Left cardiac atrium (tissue), 4 donors: ENCODE data around the gene ATP2A2. TPM values are rescaled to one million over a fixed set of nuclear protein-coding genes. Genes with fewer than 3 reads are reported as not detected.
"Not testable (repeated sequence)": the region's sequence is repeated elsewhere in the genome, so short reads cannot be mapped to it uniquely, and the experiment has no call there.

ENCODE experiments used
- ATAC-seq, 2 donors: fragments of 200-7000 bp; cut with Tn5 transposase; one replicate each; pipeline ENCODE4 v1.9.1; 2020; ENCODE audit warnings: mild to moderate bottlenecking in 2 of 2, moderate library complexity in 2 of 2
- DNase-seq: peaks from one replicate; pipeline ENCODE4 v3.0.0-alpha.2; 2020
- intact Hi-C, 2 donors: fragments of 100-400 bp; cut with DNase I; formaldehyde crosslinking; loops; one replicate each; pipeline versions ENCODE4 v1.14.1 to v1.15.1; 2022 to 2023
- total RNA-seq, 2 donors: library from RNA; stranded (reverse); fragmentation: NEBNext Ultra II Directional; extraction: Animal tissue kit (Norgen Biotek cat#: 25700); gene quantifications; one replicate each; pipeline ENCODE4 v1.2.1, GENCODE V29; 2021
- donor health status: DM: no; HTN: yes; CAD: no.
- donor health status: DM: no; HTN: yes; CAD: no; lungs with severe emphysema.
- donor health status: DM: yes; HTN: yes; CAD: no.
- donor health status: Dilated cardiomyopathy.

Gene ATP2A2
- total RNA-seq, 2 donors from 2014 or later = 2,696 to 3,455 TPM

GRCh38 chr12:110254971-110255540, 26.0 kb upstream of the ATP2A2 start:
- intact Hi-C loops = no loop called here
- ATAC-seq (no peak), DNase-seq (no peak)

GRCh38 chr12:110255890-110256456, 25.1 kb upstream of the ATP2A2 start:
- intact Hi-C loops, DNase-seq, ATAC-seq: not testable (repeated sequence)

GRCh38 chr12:110256780-110257431, 24.1 kb upstream of the ATP2A2 start:
- intact Hi-C loops = no loop called here
- ATAC-seq (peak; percentile 23 to 66), DNase-seq (no peak)

GRCh38 chr12:110258466-110258865, 22.6 kb upstream of the ATP2A2 start:
- intact Hi-C loops = no loop called here
- DNase-seq (no peak), ATAC-seq (no peak)

- ATAC-seq (no peak), DNase-seq (no peak)
- intact Hi-C loops = no loop called here
These were observed 18.3 kb upstream of the ATP2A2 start for GRCh38 chr12:110262442-110263388.

GRCh38 chr12:110266381-110266960, 14.6 kb upstream of the ATP2A2 start:
- ATAC-seq = no peak
- DNase-seq = no peak
- intact Hi-C loops = no loop called here

GRCh38 chr12:110266980-110267620, 13.9 kb upstream of the ATP2A2 start:
- DNase-seq = peak; percentile 64
- peak; percentile 48 to 62 for ATAC-seq
- intact Hi-C loops = no loop called here

- no peak for DNase-seq
- intact Hi-C loops = no loop called here
- peak; percentile 44 to 85 for ATAC-seq
These were observed 11.4 kb upstream of the ATP2A2 start for GRCh38 chr12:110269622-110270124.

GRCh38 chr12:110270125-110270962, 10.7 kb upstream of the ATP2A2 start:
- DNase-seq = peak; percentile 51
- peak; percentile 74 to 75 for ATAC-seq
- intact Hi-C loops = no loop called here

- ATAC-seq = no peak
- DNase-seq = no peak
- intact Hi-C loops = no loop called here
These were observed 10.0 kb upstream of the ATP2A2 start for GRCh38 chr12:110271015-110271414.

GRCh38 chr12:110277530-110278254, 3.4 kb upstream of the ATP2A2 start:
- ATAC-seq (no peak), DNase-seq (no peak)
- intact Hi-C loops = no loop called here

- intact Hi-C loops = no loop called here
- DNase-seq (no peak), ATAC-seq (no peak)
These were observed 2.9 kb upstream of the ATP2A2 start for GRCh38 chr12:110278255-110278536.

GRCh38 chr12:110279566-110280375, 1.3 kb upstream of the ATP2A2 start:
- intact Hi-C loops = loop anchor here in 1 of 2 donors (5.0 to 10.0 kb wide), 2 partner anchors 32 to 175 kb away; no protein-coding TSS in a partner anchor
- DNase-seq (no peak), ATAC-seq (no peak)

- ATAC-seq (peak; percentile 38 to 54), DNase-seq (peak; percentile 73)
- intact Hi-C loops = loop anchor here in 1 of 2 donors (5.0 to 10.0 kb wide), 2 partner anchors 33 to 176 kb away; no protein-coding TSS in a partner anchor
These were observed 662 bp upstream of the ATP2A2 start for GRCh38 chr12:110280392-110280778.

- ATAC-seq (peak; percentile 35 to 64), DNase-seq (peak; percentile 51)
- intact Hi-C loops = loop anchor here in 1 of 2 donors (5.0 to 10.0 kb wide), 2 partner anchors 34 to 177 kb away; no protein-coding TSS in a partner anchor
These were observed 677 bp downstream of the ATP2A2 start for GRCh38 chr12:110281549-110282299.
